KG1 (cell line): ENCODE data around the gene ACOT11.
"Not testable (repeated sequence)": the region's sequence is repeated elsewhere in the genome, so short reads cannot be mapped to it uniquely, and the experiment has no call there.

Experiments
- DNase-seq: peaks from one replicate; lab custom pipeline; 2025; lab: John Stamatoyannopoulos, UW

The ACOT11 gene

GRCh38 chr1:54608566-54609230, 60.7 kb downstream of the ACOT11 start:
- DNase-seq, result no peak

GRCh38 chr1:54609301-54609921, 61.4 kb downstream of the ACOT11 start:
- DNase-seq, result no peak

- DNase-seq, result no peak
These were observed 62.0 kb downstream of the ACOT11 start for GRCh38 chr1:54610048-54610447.

- no peak for DNase-seq
These were observed 62.9 kb downstream of the ACOT11 start for GRCh38 chr1:54610601-54611580.

GRCh38 chr1:54611621-54612020, 63.6 kb downstream of the ACOT11 start:
- DNase-seq, result no peak

GRCh38 chr1:54614024-54614423, 66.0 kb downstream of the ACOT11 start:
- DNase-seq, result no peak

- DNase-seq, result no peak
These were observed 66.5 kb downstream of the ACOT11 start for GRCh38 chr1:54614563-54614962.

GRCh38 chr1:54615531-54616279, 67.7 kb downstream of the ACOT11 start:
- no peak for DNase-seq

- DNase-seq, result no peak
These were observed 71.7 kb downstream of the ACOT11 start for GRCh38 chr1:54619749-54620148.

- no peak for DNase-seq
These were observed 75.4 kb downstream of the ACOT11 start, which contains the start of gene FAM151A for GRCh38 chr1:54623216-54624007. Gene FAM151A, minus strand, starts transcription at chr1:54623525. Its CDS starts 130 bp downstream, at chr1:54623395.

- DNase-seq, result no peak
These were observed 76.7 kb downstream of the ACOT11 start for GRCh38 chr1:54624466-54625464.

- no peak for DNase-seq
These were observed 79.2 kb downstream of the ACOT11 start for GRCh38 chr1:54627196-54627595.

- DNase-seq, result not testable (repeated sequence)
These were observed 87.8 kb downstream of the ACOT11 start for GRCh38 chr1:54635804-54636203.

GRCh38 chr1:54636461-54637446, 88.7 kb downstream of the ACOT11 start:
- DNase-seq, result not testable (repeated sequence)

GRCh38 chr1:54640361-54640760, 92.3 kb downstream of the ACOT11 start:
- no peak for DNase-seq

- DNase-seq, result no peak
These were observed 93.1 kb downstream of the ACOT11 start, which contains the start of gene MROH7 for GRCh38 chr1:54640863-54641836. Gene MROH7, plus strand, starts transcription at chr1:54641786. Its CDS starts 11,141 bp downstream, at chr1:54652927.

- no peak for DNase-seq
These were observed 95.7 kb downstream of the ACOT11 start for GRCh38 chr1:54643736-54644135.
